Smooth muscle cell (in vitro differentiated cells): Measurements from ENCODE around the gene GAB2. TPM values are rescaled to one million over a fixed set of nuclear protein-coding genes. Genes with fewer than 3 reads are reported as not detected.

ENCODE experiments used
- DNase-seq: peaks from one replicate; lab custom pipeline; 2025; ENCODE audit not compliant: unreplicated experiment; lab: John Stamatoyannopoulos, UW
- H2AFZ ChIP-seq: fragments of 200-600 bp; sonication (generic); 2 replicates; pipeline ENCODE4 v1.6.0; 2016; ENCODE audit warnings: antibody characterized with exemption, low read depth, mild to moderate bottlenecking
- H3F3A ChIP-seq: fragments of 200-600 bp; sonication (generic); 2 replicates; pipeline ENCODE4 v1.6.0; 2017; ENCODE audit warnings: antibody characterized with exemption, low read depth
- H3K27ac ChIP-seq: fragments of 200-600 bp; sonication (generic); 2 replicates; pipeline ENCODE4 v1.5.1; 2016; ENCODE audit warnings: low read depth, mild to moderate bottlenecking
- H3K27me3 ChIP-seq: fragments of 200-600 bp; sonication (generic); 2 replicates; pipeline ENCODE4 v1.6.1; 2016; ENCODE audit warnings: low read depth, mild to moderate bottlenecking
- H3K36me3 ChIP-seq: fragments of 200-600 bp; sonication (generic); 2 replicates; pipeline ENCODE4 v1.5.1; 2016; ENCODE audit warnings: low read depth
- H3K4me1 ChIP-seq: fragments of 200-600 bp; sonication (generic); 2 replicates; pipeline ENCODE4 v1.5.1; 2016; ENCODE audit warnings: low read depth
- H3K4me2 ChIP-seq: fragments of 200-600 bp; sonication (generic); 2 replicates; pipeline ENCODE4 v1.6.0; 2016; ENCODE audit warnings: mild to moderate bottlenecking
- H3K4me3 ChIP-seq: fragments of 200-600 bp; sonication (generic); 2 replicates; pipeline ENCODE4 v1.5.1; 2016; ENCODE audit warnings: mild to moderate bottlenecking
- H3K79me2 ChIP-seq: fragments of 200-600 bp; sonication (generic); 2 replicates; pipeline ENCODE4 v1.6.0; 2016; ENCODE audit warnings: low read depth, mild to moderate bottlenecking
- H3K9ac ChIP-seq: fragments of 200-600 bp; sonication (generic); 2 replicates; pipeline ENCODE4 v1.6.0; 2016; ENCODE audit warnings: low read depth
- H3K9me3 ChIP-seq: fragments of 200-600 bp; sonication (generic); replicated peaks from 2 replicates; pipeline ENCODE4 v1.5.1; 2016; ENCODE audit warnings: low read depth
- H4K20me1 ChIP-seq: fragments of 200-600 bp; sonication (generic); 2 replicates; pipeline ENCODE4 v1.6.0; 2016; ENCODE audit warnings: low read depth
- WGBS: methylation state at CpG from one replicate; pipeline ENCODE4 v1.1.7; 2016; ENCODE audit warnings: low lambda C conversion rate; 5-methylcytosine and 5-hydroxymethylcytosine counted together
- polyA plus RNA-seq: library from polyadenylated mRNA; unstranded; fragments of >200 nt; fragmentation: Nextera tagmentation; extraction: Ambion mirVana; gene quantifications from 2 replicates; pipeline ENCODE4 v1.2.1, GENCODE V29; 2016
- total RNA-seq: library from RNA; depleted of rRNA; stranded (reverse); fragments of >200 nt; gene quantifications from 2 replicates; pipeline ENCODE4 v1.2.3, GENCODE V29; 2014
- TF ChIP-seq, protein P1 (sequence below): fragments of 200-600 bp; sonication (generic); IDR thresholded peaks from 2 replicates; pipeline ENCODE4 v1.5.1; 2017; ENCODE audit warnings: borderline replicate concordance, mild to moderate bottlenecking, antibody characterized with exemption; ENCODE audit not compliant: insufficient read depth, poor library complexity, severe bottlenecking

The GAB2 gene
- total and polyA plus RNA-seq, 2 experiments from 2014 or later, result 4.2 to 9.7 TPM

- Histone ChIP-seq H3K27ac (no peak overlapping the region), H3K27me3 (no peaks in the 10 kb centered on the region), H3K36me3 (no peaks in the 10 kb centered on the region), H3K4me1 (peaks cover 45% of the 10 kb centered on the region), H3K9me3 (no peaks in the 10 kb centered on the region), H3K4me2 (no peak overlapping the region), H3K79me2 (peaks cover 63% of the 10 kb centered on the region), H3K9ac (no peak overlapping the region), H3F3A (peaks cover 13% of the 10 kb centered on the region), H4K20me1 (no peaks in the 10 kb centered on the region), H3K4me3 (no peak overlapping the region), H2AFZ (no peak overlapping the region)
- DNase-seq, result no peak
- TF ChIP-seq, protein P1, sequence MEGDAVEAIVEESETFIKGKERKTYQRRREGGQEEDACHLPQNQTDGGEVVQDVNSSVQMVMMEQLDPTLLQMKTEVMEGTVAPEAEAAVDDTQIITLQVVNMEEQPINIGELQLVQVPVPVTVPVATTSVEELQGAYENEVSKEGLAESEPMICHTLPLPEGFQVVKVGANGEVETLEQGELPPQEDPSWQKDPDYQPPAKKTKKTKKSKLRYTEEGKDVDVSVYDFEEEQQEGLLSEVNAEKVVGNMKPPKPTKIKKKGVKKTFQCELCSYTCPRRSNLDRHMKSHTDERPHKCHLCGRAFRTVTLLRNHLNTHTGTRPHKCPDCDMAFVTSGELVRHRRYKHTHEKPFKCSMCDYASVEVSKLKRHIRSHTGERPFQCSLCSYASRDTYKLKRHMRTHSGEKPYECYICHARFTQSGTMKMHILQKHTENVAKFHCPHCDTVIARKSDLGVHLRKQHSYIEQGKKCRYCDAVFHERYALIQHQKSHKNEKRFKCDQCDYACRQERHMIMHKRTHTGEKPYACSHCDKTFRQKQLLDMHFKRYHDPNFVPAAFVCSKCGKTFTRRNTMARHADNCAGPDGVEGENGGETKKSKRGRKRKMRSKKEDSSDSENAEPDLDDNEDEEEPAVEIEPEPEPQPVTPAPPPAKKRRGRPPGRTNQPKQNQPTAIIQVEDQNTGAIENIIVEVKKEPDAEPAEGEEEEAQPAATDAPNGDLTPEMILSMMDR, result no peak
Observed at GRCh38 chr11:78347956-78348355, 69.7 kb downstream of the GAB2 start.

DNA sequence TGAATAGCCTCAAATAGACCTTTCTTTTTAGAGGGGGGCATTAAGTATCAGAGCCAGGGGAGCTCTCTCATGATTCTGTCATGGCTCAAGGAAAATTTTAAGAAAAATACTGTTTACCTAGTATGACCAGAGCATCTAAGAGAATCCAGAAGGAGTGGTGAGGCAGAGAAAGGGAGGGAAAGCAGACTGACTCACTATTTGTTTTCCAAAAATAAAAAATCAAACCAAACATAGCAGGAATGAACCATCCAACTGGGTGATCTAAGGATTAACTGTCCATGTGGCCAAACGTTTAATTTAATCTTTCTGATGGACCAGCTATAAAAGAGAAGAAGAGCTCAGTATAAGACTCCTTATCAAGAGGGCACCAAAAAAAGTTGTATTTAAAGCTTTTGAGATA lies 70.8 kb downstream of the GAB2 start:
- Histone ChIP-seq H3K79me2 (peaks cover 69% of the 10 kb centered on the region), H3K9me3 (no peaks in the 10 kb centered on the region), H3K27me3 (no peaks in the 10 kb centered on the region), H3K9ac (no peak overlapping the region), H3K27ac (no peak overlapping the region), H3K4me3 (no peak overlapping the region), H3K4me1 (peaks cover 37% of the 10 kb centered on the region), H3F3A (peaks cover 7% of the 10 kb centered on the region), H3K4me2 (no peak overlapping the region), H2AFZ (no peak overlapping the region), H3K36me3 (no peaks in the 10 kb centered on the region), H4K20me1 (no peaks in the 10 kb centered on the region)
- 41% methylated on average over 1 of the region's 1 CpG for WGBS
- TF ChIP-seq, protein P1, result no peak
- no peak for DNase-seq

DNA sequence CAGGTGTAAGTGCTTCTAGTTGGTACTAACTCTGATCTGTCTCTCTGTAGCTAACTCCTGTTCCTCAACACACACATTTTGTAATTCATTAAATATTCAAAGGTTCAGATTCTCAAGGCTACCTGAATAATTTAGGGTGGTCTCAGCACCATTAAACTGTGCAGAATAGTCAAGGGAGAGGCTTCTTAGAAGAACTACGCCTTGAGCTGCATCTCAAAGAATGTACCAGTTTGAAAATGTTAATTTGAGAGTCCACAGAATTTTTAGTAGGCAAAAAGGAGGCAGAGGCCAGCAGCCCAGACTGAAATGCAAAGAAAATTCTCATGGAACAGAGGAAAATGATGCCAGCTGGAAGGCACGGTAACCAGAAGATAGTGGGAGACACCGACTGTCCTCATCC lies 72.2 kb downstream of the GAB2 start:
- DNase-seq, result no peak
- no peaks in the 10 kb centered on the region for H4K20me1 ChIP-seq
- 86% methylated on average over 3 of the region's 3 CpGs for WGBS
- TF ChIP-seq, protein P1, result no peak
- no peak overlapping the region for H2AFZ ChIP-seq
- H3K9ac ChIP-seq, result no peak overlapping the region
- H3F3A ChIP-seq, result no peaks in the 10 kb centered on the region
- H3K9me3 ChIP-seq, result no peaks in the 10 kb centered on the region
- no peak overlapping the region for H3K4me2 ChIP-seq
- H3K27me3 ChIP-seq, result no peaks in the 10 kb centered on the region
- peaks cover 25% of the 10 kb centered on the region for H3K4me1 ChIP-seq
- no peak overlapping the region for H3K4me3 ChIP-seq
- no peaks in the 10 kb centered on the region for H3K36me3 ChIP-seq
- no peak overlapping the region for H3K27ac ChIP-seq
- H3K79me2 ChIP-seq, result peaks cover 77% of the 10 kb centered on the region

DNA sequence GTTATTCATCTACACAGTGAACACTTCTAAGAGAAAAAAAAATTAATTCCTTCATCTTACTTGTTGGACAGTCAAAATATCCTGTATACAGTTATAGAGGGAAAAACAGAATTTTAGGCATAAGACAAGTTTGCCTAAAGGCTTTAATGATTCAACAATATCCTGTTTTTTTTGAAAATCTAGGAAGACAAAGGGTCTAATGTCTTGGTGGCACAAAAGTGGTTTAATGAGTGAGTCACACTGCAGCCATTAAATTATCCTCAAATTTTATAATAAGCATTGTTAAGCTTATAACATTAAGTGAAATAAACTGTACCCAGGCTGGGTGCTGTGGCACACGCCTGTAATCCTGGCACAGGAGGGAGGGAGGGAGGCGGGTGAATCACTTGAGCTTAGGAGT lies 72.9 kb downstream of the GAB2 start:
- H3K4me3 ChIP-seq, result no peak overlapping the region
- peaks cover 1% of the 10 kb centered on the region for H3F3A ChIP-seq
- no peak overlapping the region for H3K4me2 ChIP-seq
- peaks cover 18% of the 10 kb centered on the region for H3K4me1 ChIP-seq
- H3K36me3 ChIP-seq, result no peaks in the 10 kb centered on the region
- TF ChIP-seq, protein P1, result no peak
- WGBS, result 100% methylated on average over 2 of the region's 2 CpGs
- no peaks in the 10 kb centered on the region for H3K9me3 ChIP-seq
- H3K79me2 ChIP-seq, result peaks cover 78% of the 10 kb centered on the region
- H2AFZ ChIP-seq, result no peak overlapping the region
- no peak overlapping the region for H3K27ac ChIP-seq
- DNase-seq, result no peak
- no peaks in the 10 kb centered on the region for H4K20me1 ChIP-seq
- H3K27me3 ChIP-seq, result no peaks in the 10 kb centered on the region
- no peak overlapping the region for H3K9ac ChIP-seq
